ENCODE results near the gene DAB2IP.

- no peak for TF ChIP-seq CTCF (IDR thresholded peaks at IDR 0.05)
- no peak for TF ChIP-seq POLR2A (IDR thresholded peaks at IDR 0.05)
Observed at GRCh38 chr9:121703014-121703734, 51.7 kb downstream of the DAB2IP start.
